Mammary epithelial cell (primary cell): Measurements from ENCODE around the gene DDX60.

Source experiments
- CTCF ChIP-seq, 2 donors: IDR thresholded peaks in 1 of 2; conservative IDR thresholded peaks in 1 of 2; 2 replicates each; pipeline ENCODE4 v1.5.1; 2011 to 2012; ENCODE audit warnings: inconsistent platforms in 2 of 2, low read length in 2 of 2, mild to moderate bottlenecking in 2 of 2, control low read depth in 1 of 2, low read depth in 1 of 2; ENCODE audit not compliant: insufficient read depth in 1 of 2; ENCODE audit errors: extremely low read depth in 1 of 2
- EZH2 ChIP-seq: IDR thresholded peaks from 2 replicates; pipeline ENCODE4 v1.6.1; 2012; ENCODE audit warnings: low read length, inconsistent platforms, borderline replicate concordance

GRCh38 chr4:168197926-168198325 is 120.6 kb downstream of the DDX60 start:
- TF ChIP-seq EZH2 (no peak), CTCF (conservative IDR thresholded peaks at IDR 0.05 in 1 of 2, IDR thresholded peaks at IDR 0.05 in 1 of 2; ENCODE audit: extremely low read depth in 1 of 2, insufficient read depth in 1 of 2, low read depth in 1 of 2, low read length in 2 of 2) (no peak)
